HepG2 (cell line): ENCODE measurements around the gene SCMH1. TPM values are rescaled to one million over a fixed set of nuclear protein-coding genes. Genes with fewer than 3 reads are reported as not detected.
A peak's percentile ranks its signal among the peaks of the same experiment; 100 is the strongest.

ENCODE experiments used
- ARNT2 ChIP-seq: sonication (generic); formaldehyde crosslinking; IDR thresholded peaks from 2 replicates; pipeline ENCODE4 v1.8.0; 2022; ENCODE audit warnings: mild to moderate bottlenecking, low read depth, missing genetic modification reagents, moderate library complexity
- CREB1 ChIP-seq, 2 experiments: fragments of 450-650 bp in 1 of 2; IDR thresholded peaks; 2 replicates each; pipeline ENCODE4 v1.6.1; 2016 to 2017; ENCODE audit warnings: control low read depth in 1 of 2, mild to moderate bottlenecking in 1 of 2, missing compliant biosample characterization in 1 of 2, missing genetic modification characterization in 1 of 2
- FOXJ3 ChIP-seq: sonication (generic); formaldehyde crosslinking; IDR thresholded peaks from 2 replicates; pipeline ENCODE4 v1.4.0; 2020; ENCODE audit warnings: missing genetic modification reagents, mild to moderate bottlenecking, borderline replicate concordance
- HMGA1 ChIP-seq: sonication (generic); formaldehyde crosslinking; conservative IDR thresholded peaks from 2 replicates; pipeline ENCODE4 v1.4.0; 2020; ENCODE audit warnings: missing genetic modification reagents
- HOXA9 ChIP-seq: sonication (generic); formaldehyde crosslinking; IDR thresholded peaks from 2 replicates; pipeline ENCODE4 v1.8.1; 2022; ENCODE audit warnings: missing genetic modification reagents, mild to moderate bottlenecking, moderate library complexity, borderline replicate concordance
- KDM5A ChIP-seq: fragments of 200-600 bp; sonication (generic); IDR thresholded peaks from 2 replicates; pipeline ENCODE4 v1.7.0; 2018; ENCODE audit warnings: antibody characterized with exemption, mild to moderate bottlenecking, low read length, borderline replicate concordance
- KLF16 ChIP-seq, 2 experiments: sonication (generic) in 1 of 2; formaldehyde crosslinking in 1 of 2; IDR thresholded peaks; 2 replicates each; pipeline versions ENCODE4 v1.6.1 to v1.8.0; 2016 to 2023; ENCODE audit warnings: missing genetic modification reagents in 2 of 2, missing compliant biosample characterization in 1 of 2
- LRRFIP1 ChIP-seq: sonication (generic); formaldehyde crosslinking; conservative IDR thresholded peaks from 2 replicates; pipeline ENCODE4 v1.4.0; 2020; ENCODE audit warnings: missing genetic modification reagents
- NFKB2 ChIP-seq: sonication (generic); formaldehyde crosslinking; IDR thresholded peaks from 2 replicates; pipeline ENCODE4 v1.4.0; 2020; ENCODE audit warnings: missing genetic modification reagents, borderline replicate concordance
- NR2F1 ChIP-seq, 2 experiments: fragments of 450-650 bp in 1 of 2; formaldehyde crosslinking in 1 of 2; IDR thresholded peaks; 2 replicates each; pipeline versions ENCODE4 v1.5.0 to v1.6.1; 2016 to 2020; ENCODE audit warnings: mild to moderate bottlenecking in 1 of 2, missing compliant biosample characterization in 1 of 2, missing genetic modification reagents in 1 of 2, moderate library complexity in 1 of 2
- NR2F6 ChIP-seq, 2 experiments: IDR thresholded peaks; 2 replicates each; pipeline ENCODE4 v1.6.1; 2016; ENCODE audit warnings: antibody characterized with exemption in 1 of 2, mild to moderate bottlenecking in 1 of 2
- PAF1 ChIP-seq: IDR thresholded peaks from 2 replicates; pipeline ENCODE4 v1.6.1; 2016; ENCODE audit warnings: missing genetic modification reagents, missing compliant biosample characterization
- RARG ChIP-seq: sonication (generic); formaldehyde crosslinking; IDR thresholded peaks from 2 replicates; pipeline ENCODE4 v1.4.0; 2020; ENCODE audit warnings: low read depth, mild to moderate bottlenecking, missing genetic modification reagents
- RXRA ChIP-seq: sonication (generic); formaldehyde crosslinking; IDR thresholded peaks from 2 replicates; pipeline ENCODE4 v1.5.1; 2020; ENCODE audit warnings: missing genetic modification reagents
- THYN1 ChIP-seq: sonication (generic); formaldehyde crosslinking; IDR thresholded peaks from 2 replicates; pipeline ENCODE4 v1.8.1; 2023; ENCODE audit warnings: low read depth, mild to moderate bottlenecking, moderate library complexity, missing genetic modification reagents, borderline replicate concordance
- YY1 ChIP-seq: IDR thresholded peaks from 2 replicates; pipeline ENCODE4 v1.6.1; 2011; ENCODE audit warnings: low read length, low read depth, moderate library complexity, mild to moderate bottlenecking; ENCODE audit not compliant: insufficient read depth, insufficient replicate concordance
- ZNF138 ChIP-seq: sonication (generic); formaldehyde crosslinking; IDR thresholded peaks from 2 replicates; pipeline ENCODE4 v1.5.0; 2020; ENCODE audit warnings: mild to moderate bottlenecking, low read depth, missing genetic modification reagents
- ZNF205 ChIP-seq: IDR thresholded peaks from 2 replicates; pipeline ENCODE4 v1.6.1; 2018; ENCODE audit warnings: missing biosample characterization, missing genetic modification reagents
- ZNF296 ChIP-seq: sonication (generic); formaldehyde crosslinking; conservative IDR thresholded peaks from 2 replicates; pipeline ENCODE4 v1.5.0; 2020; ENCODE audit warnings: mild to moderate bottlenecking, missing genetic modification reagents
- ZNF569 ChIP-seq: sonication (generic); formaldehyde crosslinking; IDR thresholded peaks from 2 replicates; pipeline ENCODE4 v1.5.0; 2020; ENCODE audit warnings: mild to moderate bottlenecking, missing genetic modification reagents, moderate library complexity, borderline replicate concordance
- ZNF577 ChIP-seq: sonication (generic); formaldehyde crosslinking; IDR thresholded peaks from 2 replicates; pipeline ENCODE4 v1.4.0; 2020; ENCODE audit warnings: mild to moderate bottlenecking, low read depth, missing genetic modification reagents, borderline replicate concordance
- ZNF766 ChIP-seq: sonication (generic); formaldehyde crosslinking; IDR thresholded peaks from 2 replicates; pipeline ENCODE4 v1.5.0; 2020; ENCODE audit warnings: missing genetic modification reagents, borderline replicate concordance
- ZNF770 ChIP-seq: sonication (generic); formaldehyde crosslinking; IDR thresholded peaks from 2 replicates; pipeline ENCODE4 v1.5.0; 2020; ENCODE audit warnings: mild to moderate bottlenecking, missing genetic modification reagents
- polyA plus RNA-seq, 8 experiments: library from polyadenylated mRNA; depleted of rRNA in 3 of 8; stranded (reverse) in 7 of 8; unstranded in 1 of 8; fragments of >200 nt; fragmentation: Illumina TruSeq in 4 of 8; extraction: Trizol in 4 of 8; gene quantifications; 2 replicates each; pipeline versions ENCODE4 v1.2.1 to v1.2.3, GENCODE V29; 2011 to 2016; ENCODE audit warnings: low read depth in 4 of 8, missing spikeins in 1 of 8, mixed read lengths in 1 of 8; ENCODE audit not compliant: insufficient read depth in 1 of 8
- total RNA-seq, 5 experiments: library from RNA; depleted of rRNA; stranded (reverse); fragments of >200 nt; fragmentation: Illumina TruSeq; extraction: Trizol; gene quantifications; 2 replicates each; pipeline ENCODE4 v1.2.3, GENCODE V29; 2016; ENCODE audit warnings: low read depth in 1 of 5
- TF ChIP-seq, protein P1 (sequence below), 2 experiments: fragments of 450-650 bp in 1 of 2; sonication (generic) in 1 of 2; formaldehyde crosslinking; IDR thresholded peaks; 2 replicates each; pipeline versions ENCODE4 v1.5.0 to v1.8.0; 2020 to 2022; ENCODE audit warnings: mild to moderate bottlenecking in 1 of 2, missing genetic modification reagents in 1 of 2
- TF ChIP-seq, protein P2 (sequence below): sonication (generic); formaldehyde crosslinking; IDR thresholded peaks from 2 replicates; pipeline ENCODE4 v1.8.0; 2022; ENCODE audit warnings: mild to moderate bottlenecking, missing genetic modification reagents, moderate library complexity

The SCMH1 gene
- total and polyA plus RNA-seq, 2 of the 13 experiments (the other 11 are each of a cell fraction or from before 2014, with no cell fraction given), result 41.8 to 52.6 TPM

- no peak; the same call in 1 of the 2 replicates for TF ChIP-seq ARNT2
- TF ChIP-seq YY1, result no peak
- no peak; the same call in 1 of the 2 replicates for TF ChIP-seq NFKB2 (CRISPR knock-in tag)
- no peak for TF ChIP-seq ZNF138 (CRISPR knock-in tag)
- TF ChIP-seq RXRA, result 0 out of 2 replicates have a peak, but pooled peaks have one; percentile 45
- TF ChIP-seq, protein P1, sequence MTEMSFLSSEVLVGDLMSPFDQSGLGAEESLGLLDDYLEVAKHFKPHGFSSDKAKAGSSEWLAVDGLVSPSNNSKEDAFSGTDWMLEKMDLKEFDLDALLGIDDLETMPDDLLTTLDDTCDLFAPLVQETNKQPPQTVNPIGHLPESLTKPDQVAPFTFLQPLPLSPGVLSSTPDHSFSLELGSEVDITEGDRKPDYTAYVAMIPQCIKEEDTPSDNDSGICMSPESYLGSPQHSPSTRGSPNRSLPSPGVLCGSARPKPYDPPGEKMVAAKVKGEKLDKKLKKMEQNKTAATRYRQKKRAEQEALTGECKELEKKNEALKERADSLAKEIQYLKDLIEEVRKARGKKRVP (CRISPR knock-in tag; IDR thresholded peaks at IDR 0.05), result no peak; a peak in 1 of 4 replicates
- no peak for TF ChIP-seq LRRFIP1 (CRISPR knock-in tag)
- TF ChIP-seq NR2F1 (CRISPR knock-in tag; IDR thresholded peaks at IDR 0.05), result no peak
- peak; percentile 54; the same call in 1 of the 2 replicates for TF ChIP-seq ZNF766
- no peak for TF ChIP-seq HMGA1 (CRISPR knock-in tag)
- TF ChIP-seq FOXJ3 (CRISPR knock-in tag), result no peak
- no peak for TF ChIP-seq KLF16 (CRISPR knock-in tag; IDR thresholded peaks at IDR 0.05)
- no peak for TF ChIP-seq ZNF569 (CRISPR knock-in tag)
- TF ChIP-seq KDM5A, result no peak
- TF ChIP-seq ZNF577, result no peak
- no peak for TF ChIP-seq PAF1 (CRISPR knock-in tag)
- no peak for TF ChIP-seq ZNF205 (CRISPR knock-in tag)
- no peak for TF ChIP-seq THYN1
- no peak for TF ChIP-seq HOXA9 (CRISPR knock-in tag)
- TF ChIP-seq NR2F6 (IDR thresholded peaks at IDR 0.05), result no peak
- no peak for TF ChIP-seq NR2F6 (CRISPR knock-in tag; IDR thresholded peaks at IDR 0.05)
- no peak for TF ChIP-seq RARG
- TF ChIP-seq ZNF770 (CRISPR knock-in tag), result no peak
- no peak for TF ChIP-seq CREB1 (IDR thresholded peaks at IDR 0.05)
- TF ChIP-seq CREB1 (CRISPR knock-in tag; IDR thresholded peaks at IDR 0.05), result no peak
- TF ChIP-seq, protein P2, sequence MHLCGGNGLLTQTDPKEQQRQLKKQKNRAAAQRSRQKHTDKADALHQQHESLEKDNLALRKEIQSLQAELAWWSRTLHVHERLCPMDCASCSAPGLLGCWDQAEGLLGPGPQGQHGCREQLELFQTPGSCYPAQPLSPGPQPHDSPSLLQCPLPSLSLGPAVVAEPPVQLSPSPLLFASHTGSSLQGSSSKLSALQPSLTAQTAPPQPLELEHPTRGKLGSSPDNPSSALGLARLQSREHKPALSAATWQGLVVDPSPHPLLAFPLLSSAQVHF (CRISPR knock-in tag), result no peak
- no peak for TF ChIP-seq ZNF296
Measured at GRCh38 chr1:41241354-41241748, 755 bp downstream of the SCMH1 start (continued).
